ENCODE results near the gene PSD4.

DNA sequence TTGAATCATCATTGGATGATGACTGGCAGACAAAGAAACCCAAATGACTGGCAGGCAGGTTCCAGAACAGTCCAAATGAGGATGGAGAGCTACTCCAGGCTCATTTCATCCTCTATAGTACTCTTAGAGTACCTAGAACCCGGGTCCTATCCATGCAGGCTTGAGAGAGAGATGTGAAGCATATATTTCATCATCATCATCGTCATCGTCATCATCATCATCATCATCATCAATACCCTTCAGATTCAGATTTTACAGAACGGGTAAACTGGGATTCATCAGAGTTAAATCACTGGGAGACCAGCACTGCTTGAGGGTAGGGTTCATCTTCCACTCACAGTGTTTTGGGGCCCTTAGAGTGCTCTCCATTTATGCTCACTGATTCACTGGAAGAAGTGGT, 52.7 kb downstream of the PSD4 start:
- no peak for TF ChIP-seq POLR2AphosphoS5 (IDR thresholded peaks at IDR 0.05; ENCODE audit: low read depth)
- TF ChIP-seq, protein P1, sequence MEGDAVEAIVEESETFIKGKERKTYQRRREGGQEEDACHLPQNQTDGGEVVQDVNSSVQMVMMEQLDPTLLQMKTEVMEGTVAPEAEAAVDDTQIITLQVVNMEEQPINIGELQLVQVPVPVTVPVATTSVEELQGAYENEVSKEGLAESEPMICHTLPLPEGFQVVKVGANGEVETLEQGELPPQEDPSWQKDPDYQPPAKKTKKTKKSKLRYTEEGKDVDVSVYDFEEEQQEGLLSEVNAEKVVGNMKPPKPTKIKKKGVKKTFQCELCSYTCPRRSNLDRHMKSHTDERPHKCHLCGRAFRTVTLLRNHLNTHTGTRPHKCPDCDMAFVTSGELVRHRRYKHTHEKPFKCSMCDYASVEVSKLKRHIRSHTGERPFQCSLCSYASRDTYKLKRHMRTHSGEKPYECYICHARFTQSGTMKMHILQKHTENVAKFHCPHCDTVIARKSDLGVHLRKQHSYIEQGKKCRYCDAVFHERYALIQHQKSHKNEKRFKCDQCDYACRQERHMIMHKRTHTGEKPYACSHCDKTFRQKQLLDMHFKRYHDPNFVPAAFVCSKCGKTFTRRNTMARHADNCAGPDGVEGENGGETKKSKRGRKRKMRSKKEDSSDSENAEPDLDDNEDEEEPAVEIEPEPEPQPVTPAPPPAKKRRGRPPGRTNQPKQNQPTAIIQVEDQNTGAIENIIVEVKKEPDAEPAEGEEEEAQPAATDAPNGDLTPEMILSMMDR (IDR thresholded peaks at IDR 0.05; ENCODE audit: insufficient read depth, low read length): no peak
